ENCODE data around the gene SHC2.

SHC2 gene

GRCh38 chr19:494171-495080 is 33.6 kb upstream of the SHC2 start:
- no peak overlapping the region for H3K27ac ChIP-seq (ENCODE audit: extremely low read depth, low read depth, low read length)
- TF ChIP-seq YY2 (tag by site-specific recombination; IDR thresholded peaks at IDR 0.05) (no peak), KLF1 (tag by site-specific recombination; IDR thresholded peaks at IDR 0.05) (0 out of 2 replicates have a peak, but pooled peaks have one; percentile 57), ZBTB26 (tag by site-specific recombination; optimal IDR thresholded peaks at IDR 0.05) (no peak), IKZF3 (tag by site-specific recombination; IDR thresholded peaks at IDR 0.05) (0 out of 2 replicates have a peak, but pooled peaks have one; percentile 37)
- H3K9me3 ChIP-seq (ENCODE audit: control insufficient read depth, insufficient read depth, low read depth, low read length) = no peaks in the 10 kb centered on the region
- ChIA-PET CTCF (interaction anchor here (2.6 kb wide), 1 partner anchor 12 kb away, joined by 12 read pairs; no protein-coding TSS in a partner anchor), POLR2A (interaction anchor here (0.6 to 2.0 kb wide), 3 partner anchors 8 to 265 kb away, joined by 3 to 7 read pairs (median 3); partner anchors contain the start of gene TPGS1)
- no peaks in the 10 kb centered on the region for H3K4me1 ChIP-seq (ENCODE audit: control insufficient read depth, insufficient read depth, low read length)
- H3K4me3 ChIP-seq (ENCODE audit: low read depth, low read length) = no peak overlapping the region
- no peaks in the 10 kb centered on the region for H3K36me3 ChIP-seq (ENCODE audit: control insufficient read depth in 2 of 2, insufficient read depth in 1 of 2, low read length in 2 of 2)

GRCh38 chr19:493391-494170 is 32.7 kb upstream of the SHC2 start:
- no peak overlapping the region for H3K27ac ChIP-seq (ENCODE audit: extremely low read depth, low read depth, low read length)
- TF ChIP-seq ZNF202 (tag by site-specific recombination; IDR thresholded peaks at IDR 0.05; ENCODE audit: borderline replicate concordance) (peak; percentile 82; the same call in 1 of the 2 replicates), IKZF3 (tag by site-specific recombination; IDR thresholded peaks at IDR 0.05) (0 out of 2 replicates have a peak, but pooled peaks have one; percentile 15), ZNF660 (tag by site-specific recombination; IDR thresholded peaks at IDR 0.05) (no peak), ZNF366 (tag by site-specific recombination; conservative IDR thresholded peaks at IDR 0.05) (0 out of 2 replicates have a peak, but pooled peaks have one; percentile 17), ZFHX2 (tag by site-specific recombination; conservative IDR thresholded peaks at IDR 0.05) (0 out of 2 replicates have a peak, but pooled peaks have one; percentile 6)
- no peaks in the 10 kb centered on the region for H3K36me3 ChIP-seq (ENCODE audit: control insufficient read depth in 2 of 2, insufficient read depth in 1 of 2, low read length in 2 of 2)
- H3K4me1 ChIP-seq (ENCODE audit: control insufficient read depth, insufficient read depth, low read length) = no peaks in the 10 kb centered on the region
- CTCF ChIA-PET = interaction anchor here (2.6 kb wide), 1 partner anchor 13 kb away, joined by 12 read pairs; no protein-coding TSS in a partner anchor
- H3K9me3 ChIP-seq (ENCODE audit: control insufficient read depth, insufficient read depth, low read depth, low read length) = no peaks in the 10 kb centered on the region
- POLR2A ChIA-PET = interaction anchor here (0.6 to 0.9 kb wide), 2 partner anchors 9 to 266 kb away, joined by 3 read pairs; no protein-coding TSS in a partner anchor
- H3K4me3 ChIP-seq (ENCODE audit: low read depth, low read length) = no peak overlapping the region

GRCh38 chr19:492091-492531 is 31.3 kb upstream of the SHC2 start:
- Histone ChIP-seq H3K27ac (ENCODE audit: extremely low read depth, low read depth, low read length) (no peak overlapping the region), H3K4me1 (ENCODE audit: control insufficient read depth, insufficient read depth, low read length) (no peaks in the 10 kb centered on the region), H3K36me3 (ENCODE audit: control insufficient read depth in 2 of 2, insufficient read depth in 1 of 2, low read length in 2 of 2) (no peaks in the 10 kb centered on the region), H3K9me3 (ENCODE audit: control insufficient read depth, insufficient read depth, low read depth, low read length) (no peaks in the 10 kb centered on the region), H3K4me3 (ENCODE audit: low read depth, low read length) (no peak overlapping the region)
- ChIA-PET POLR2A (no interaction called here), CTCF (interaction anchor here (1.1 kb wide), 1 partner anchor 19 kb away, joined by 4 read pairs; no protein-coding TSS in a partner anchor)
- no peak for TF ChIP-seq ZNF692 (tag by site-specific recombination; IDR thresholded peaks at IDR 0.05)
- no peak for TF ChIP-seq ZNF571 (tag by site-specific recombination; IDR thresholded peaks at IDR 0.05)
- no peak for TF ChIP-seq ATF2 (tag by site-specific recombination; IDR thresholded peaks at IDR 0.05; ENCODE audit: low read depth)
- TF ChIP-seq ZNF521 (tag by site-specific recombination; IDR thresholded peaks at IDR 0.05) = no peak
- no peak for TF ChIP-seq ZNF24 (tag by site-specific recombination; IDR thresholded peaks at IDR 0.05)

Data from HEK293 (cell line).